GM06990 (cell line): Measurements from ENCODE around the gene RILPL2.

Experiments used
- DNase-seq: peaks from one replicate; pipeline ENCODE4 v3.0.0-alpha.2; 2011; ENCODE audit not compliant: insufficient read length; ENCODE audit errors: extremely low read depth
- H3K27me3 ChIP-seq: replicated peaks from 2 replicates; pipeline ENCODE4 v1.6.0; 2011; ENCODE audit warnings: low read length; ENCODE audit not compliant: control insufficient read depth, insufficient read depth
- H3K36me3 ChIP-seq: 2 replicates; pipeline ENCODE4 v1.5.1; 2011; ENCODE audit warnings: low read length; ENCODE audit not compliant: control insufficient read depth, insufficient read depth
- H3K4me3 ChIP-seq: replicated peaks from 2 replicates; pipeline ENCODE4 v1.5.1; 2011; ENCODE audit warnings: low read depth, mild to moderate bottlenecking, control low read depth, low read length
- CTCF ChIP-seq: IDR thresholded peaks from 2 replicates; pipeline ENCODE4 v1.5.1; 2011; ENCODE audit warnings: low read length, control low read depth, mild to moderate bottlenecking, inconsistent platforms; ENCODE audit not compliant: insufficient read depth, poor library complexity, severe bottlenecking

RILPL2 gene

DNA sequence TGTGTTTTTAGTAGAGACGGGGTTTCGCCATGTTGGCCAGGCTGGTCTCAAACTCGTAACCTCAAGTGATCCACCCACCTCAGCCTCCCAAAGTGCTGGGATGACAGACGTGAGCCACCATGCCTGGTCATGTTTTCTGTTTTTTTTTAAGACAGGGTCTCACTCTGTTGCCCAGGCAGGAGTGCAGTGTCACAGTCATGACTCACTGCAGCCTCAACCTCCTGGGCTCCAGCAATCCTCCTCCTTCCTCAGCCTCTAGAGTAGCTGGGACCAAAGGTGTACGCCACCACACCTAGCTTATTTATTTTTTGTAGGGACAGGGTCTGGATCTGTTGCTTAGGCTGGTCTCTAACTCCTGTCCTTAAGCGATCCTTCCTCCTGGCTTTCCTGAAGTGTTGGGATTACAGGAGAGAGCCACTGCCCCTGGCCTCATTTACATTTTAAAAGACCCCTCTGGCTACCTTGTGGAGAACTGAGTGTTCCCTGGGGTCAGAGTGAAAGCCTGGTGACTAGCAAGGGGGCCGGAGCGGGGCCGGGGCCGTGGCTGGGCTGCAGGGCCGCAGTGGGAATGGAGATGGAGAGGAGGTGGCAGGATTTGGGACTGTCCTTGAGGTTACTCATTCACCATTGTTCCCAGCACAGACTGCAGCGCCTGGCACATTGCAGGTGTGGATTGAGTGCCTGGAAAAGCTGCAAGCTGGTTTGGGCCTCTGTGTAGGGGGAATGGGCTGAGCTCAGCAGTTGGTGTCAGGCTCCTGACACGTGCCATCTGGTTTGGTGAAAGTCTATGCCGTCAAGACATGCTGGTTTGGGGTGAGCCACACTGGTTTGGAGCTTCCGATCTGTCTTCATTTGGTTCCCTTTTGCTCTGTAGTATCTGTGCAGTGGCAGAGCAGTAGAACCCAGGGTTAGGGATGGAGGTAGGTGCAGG, 34.5 kb downstream of the RILPL2 start:
- H3K4me3 ChIP-seq, result no peak overlapping the region
- TF ChIP-seq CTCF, result no peak
- DNase-seq, result no peak
- peaks cover 40% of the 10 kb centered on the region for H3K36me3 ChIP-seq
- H3K27me3 ChIP-seq, result no peaks in the 10 kb centered on the region

DNA sequence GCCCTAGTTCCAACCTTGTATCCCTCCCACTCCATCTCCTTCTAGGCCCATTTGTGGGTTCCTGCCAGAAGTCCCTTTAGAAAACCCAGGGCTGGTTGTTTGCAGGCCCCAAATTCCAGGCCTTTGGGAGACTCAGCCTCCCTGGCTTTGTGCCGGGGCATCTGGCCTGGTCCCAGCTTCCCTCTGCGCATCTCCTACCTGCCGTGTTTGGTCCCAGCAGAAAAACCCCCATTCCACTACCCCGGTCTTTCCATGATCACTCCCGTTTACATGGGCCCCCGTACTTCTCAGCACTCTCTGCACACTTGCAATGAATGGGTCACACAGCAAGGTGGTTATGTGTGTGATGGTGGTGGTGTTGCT, 37.2 kb downstream of the RILPL2 start:
- Histone ChIP-seq H3K4me3 (no peak overlapping the region), H3K27me3 (no peaks in the 10 kb centered on the region), H3K36me3 (peaks cover 47% of the 10 kb centered on the region)
- no peak for TF ChIP-seq CTCF
- no peak for DNase-seq

- no peak for TF ChIP-seq CTCF
- H3K36me3 ChIP-seq, result peaks cover 47% of the 10 kb centered on the region
- no peaks in the 10 kb centered on the region for H3K27me3 ChIP-seq
- H3K4me3 ChIP-seq, result no peak overlapping the region
- no peak for DNase-seq
Observed at GRCh38 chr12:123398550-123399254, 37.8 kb downstream of the RILPL2 start.

DNA sequence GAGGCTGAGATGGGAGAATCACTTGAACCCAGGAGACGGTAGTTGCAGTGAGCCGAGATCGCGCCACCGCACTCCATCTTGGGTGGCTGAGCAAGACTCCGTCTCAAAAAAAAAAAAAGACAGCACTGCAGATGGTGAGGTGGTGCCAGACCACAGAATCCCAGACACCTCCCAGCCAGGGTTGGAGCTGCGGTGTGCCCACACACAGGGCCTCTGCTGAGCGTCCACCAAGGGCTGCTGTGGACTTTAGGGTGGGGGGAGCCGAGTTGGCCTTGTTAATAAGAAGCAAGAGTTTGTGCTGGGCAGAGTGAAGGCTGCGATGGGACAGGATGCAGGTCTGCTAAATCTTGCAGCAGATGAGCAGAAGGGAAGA, 38.3 kb downstream of the RILPL2 start:
- no peak for TF ChIP-seq CTCF
- DNase-seq, result no peak

GRCh38 chr12:123397400-123397799, 39.1 kb downstream of the RILPL2 start:
- no peak for TF ChIP-seq CTCF
- H3K36me3 ChIP-seq, result peaks cover 38% of the 10 kb centered on the region
- no peak overlapping the region for H3K4me3 ChIP-seq
- no peak for DNase-seq
- no peaks in the 10 kb centered on the region for H3K27me3 ChIP-seq

More for the DNA sequence above, 38.3 kb downstream of the RILPL2 start:
- Histone ChIP-seq H3K36me3 (peaks cover 43% of the 10 kb centered on the region), H3K27me3 (no peaks in the 10 kb centered on the region), H3K4me3 (no peak overlapping the region)
